ENCODE data around the gene NDRG2.
A peak's percentile ranks its signal among the peaks of the same experiment; 100 is the strongest.

NDRG2 gene

GRCh38 chr14:21033133-21033698 is 8.4 kb upstream of the NDRG2 start:
- no peak for DNase-seq (ENCODE audit: low read depth)

- no peak for DNase-seq (ENCODE audit: low read depth)
These were observed 7.7 kb upstream of the NDRG2 start for GRCh38 chr14:21032326-21033132.

GRCh38 chr14:21030531-21030930 is 5.7 kb upstream of the NDRG2 start:
- no peak for DNase-seq (ENCODE audit: low read depth)

GRCh38 chr14:21029917-21030316 is 5.1 kb upstream of the NDRG2 start, which contains the start of gene TPPP2:
TPPP2 (plus strand) TSS chr14:21030217; CDS start chr14:21030582, 365 bp downstream.
- no peak for DNase-seq (ENCODE audit: low read depth)

GRCh38 chr14:21026988-21027315 is 2.1 kb upstream of the NDRG2 start:
- no peak for DNase-seq (ENCODE audit: low read depth)

GRCh38 chr14:21026274-21026987 is 1.6 kb upstream of the NDRG2 start:
- DNase-seq (ENCODE audit: low read depth), result no peak

GRCh38 chr14:21025371-21026273 is 761 bp upstream of the NDRG2 start:
- DNase-seq (ENCODE audit: low read depth), result no peak

- DNase-seq (ENCODE audit: low read depth), result no peak
These were observed 860 bp downstream of the NDRG2 start for GRCh38 chr14:21023817-21024584.

- DNase-seq (ENCODE audit: low read depth), result no peak
These were observed 1.7 kb downstream of the NDRG2 start for GRCh38 chr14:21023174-21023573.

- no peak for DNase-seq (ENCODE audit: low read depth)
These were observed 2.2 kb downstream of the NDRG2 start for GRCh38 chr14:21022686-21023085.

GRCh38 chr14:21020977-21021545 is 3.8 kb downstream of the NDRG2 start:
- no peak for DNase-seq (ENCODE audit: low read depth)

- DNase-seq (ENCODE audit: low read depth), result no peak
These were observed 5.5 kb downstream of the NDRG2 start for GRCh38 chr14:21019366-21019765.

GRCh38 chr14:21018781-21019180 is 6.1 kb downstream of the NDRG2 start:
- no peak for DNase-seq (ENCODE audit: low read depth)

GRCh38 chr14:21018286-21018685 is 6.6 kb downstream of the NDRG2 start:
- no peak for DNase-seq (ENCODE audit: low read depth)

GRCh38 chr14:21017528-21018245 is 7.2 kb downstream of the NDRG2 start:
- no peak for DNase-seq (ENCODE audit: low read depth)

- no peak for DNase-seq (ENCODE audit: low read depth)
These were observed 8.3 kb downstream of the NDRG2 start for GRCh38 chr14:21016413-21017190.

GRCh38 chr14:21015312-21015711 is 9.5 kb downstream of the NDRG2 start:
- DNase-seq (ENCODE audit: low read depth), result no peak

- peak; percentile 81 for DNase-seq (ENCODE audit: low read depth)
These were observed 10.1 kb downstream of the NDRG2 start for GRCh38 chr14:21014761-21015190.

- DNase-seq (ENCODE audit: low read depth), result no peak
These were observed 13.7 kb downstream of the NDRG2 start for GRCh38 chr14:21011136-21011535.

Data from activated T-cell treated with anti-CD3 and anti-CD28 coated beads for 1 hour (primary cell).